AG09319 (cell line): Measurements from ENCODE around the gene ZKSCAN5.

Experiments
- DNase-seq: peaks from one replicate; pipeline ENCODE4 v3.0.0-alpha.2; 2010; ENCODE audit warnings: low read depth; ENCODE audit errors: extremely low read depth
- TF ChIP-seq, protein P1 (sequence below): IDR thresholded peaks from 2 replicates; pipeline ENCODE4 v1.5.1; 2011; ENCODE audit warnings: low read depth, mild to moderate bottlenecking, inconsistent platforms, low read length, moderate library complexity

Gene ZKSCAN5

DNA sequence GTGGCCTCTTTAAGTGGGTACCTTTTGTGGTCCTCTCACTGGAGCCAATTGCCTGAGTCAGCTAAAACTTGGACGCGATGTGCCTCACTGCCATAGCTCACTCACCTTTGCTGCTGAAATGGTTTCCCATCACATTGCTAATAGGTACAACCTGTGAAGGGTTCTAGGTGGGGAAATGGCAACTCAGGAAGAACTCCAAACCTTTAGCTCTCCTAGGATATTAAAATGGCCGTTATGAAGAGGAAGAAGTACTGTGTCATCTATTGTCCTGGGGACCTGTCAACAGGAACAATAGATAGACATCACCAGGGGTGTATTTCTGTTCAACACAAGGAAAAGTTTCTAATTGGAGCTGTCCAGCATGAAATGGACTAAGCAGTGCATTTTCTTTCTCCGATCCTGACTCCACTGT lies 52.7 kb downstream of the ZKSCAN5 start:
- TF ChIP-seq, protein P1, sequence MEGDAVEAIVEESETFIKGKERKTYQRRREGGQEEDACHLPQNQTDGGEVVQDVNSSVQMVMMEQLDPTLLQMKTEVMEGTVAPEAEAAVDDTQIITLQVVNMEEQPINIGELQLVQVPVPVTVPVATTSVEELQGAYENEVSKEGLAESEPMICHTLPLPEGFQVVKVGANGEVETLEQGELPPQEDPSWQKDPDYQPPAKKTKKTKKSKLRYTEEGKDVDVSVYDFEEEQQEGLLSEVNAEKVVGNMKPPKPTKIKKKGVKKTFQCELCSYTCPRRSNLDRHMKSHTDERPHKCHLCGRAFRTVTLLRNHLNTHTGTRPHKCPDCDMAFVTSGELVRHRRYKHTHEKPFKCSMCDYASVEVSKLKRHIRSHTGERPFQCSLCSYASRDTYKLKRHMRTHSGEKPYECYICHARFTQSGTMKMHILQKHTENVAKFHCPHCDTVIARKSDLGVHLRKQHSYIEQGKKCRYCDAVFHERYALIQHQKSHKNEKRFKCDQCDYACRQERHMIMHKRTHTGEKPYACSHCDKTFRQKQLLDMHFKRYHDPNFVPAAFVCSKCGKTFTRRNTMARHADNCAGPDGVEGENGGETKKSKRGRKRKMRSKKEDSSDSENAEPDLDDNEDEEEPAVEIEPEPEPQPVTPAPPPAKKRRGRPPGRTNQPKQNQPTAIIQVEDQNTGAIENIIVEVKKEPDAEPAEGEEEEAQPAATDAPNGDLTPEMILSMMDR, result no peak
- no peak for DNase-seq

DNA sequence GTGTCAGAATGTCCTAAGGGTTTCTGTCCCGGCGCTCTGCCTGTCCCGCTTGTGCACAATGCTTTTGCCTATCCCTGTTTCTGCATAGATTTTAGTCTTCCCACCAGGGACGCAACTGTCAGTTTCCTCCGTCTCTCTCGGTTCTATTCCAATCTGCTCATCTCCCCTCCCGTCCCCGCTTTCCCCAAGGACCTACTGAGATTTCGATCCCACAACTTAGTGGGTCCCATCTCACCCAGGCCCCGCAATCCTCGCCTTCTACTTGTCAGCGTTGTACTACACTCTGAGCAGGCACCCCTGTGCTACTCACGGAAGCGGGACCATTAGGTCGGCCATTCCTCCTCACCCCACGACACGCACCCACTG lies 53.5 kb downstream of the ZKSCAN5 start:
- TF ChIP-seq, protein P1, result no peak
- DNase-seq, result no peak

DNA sequence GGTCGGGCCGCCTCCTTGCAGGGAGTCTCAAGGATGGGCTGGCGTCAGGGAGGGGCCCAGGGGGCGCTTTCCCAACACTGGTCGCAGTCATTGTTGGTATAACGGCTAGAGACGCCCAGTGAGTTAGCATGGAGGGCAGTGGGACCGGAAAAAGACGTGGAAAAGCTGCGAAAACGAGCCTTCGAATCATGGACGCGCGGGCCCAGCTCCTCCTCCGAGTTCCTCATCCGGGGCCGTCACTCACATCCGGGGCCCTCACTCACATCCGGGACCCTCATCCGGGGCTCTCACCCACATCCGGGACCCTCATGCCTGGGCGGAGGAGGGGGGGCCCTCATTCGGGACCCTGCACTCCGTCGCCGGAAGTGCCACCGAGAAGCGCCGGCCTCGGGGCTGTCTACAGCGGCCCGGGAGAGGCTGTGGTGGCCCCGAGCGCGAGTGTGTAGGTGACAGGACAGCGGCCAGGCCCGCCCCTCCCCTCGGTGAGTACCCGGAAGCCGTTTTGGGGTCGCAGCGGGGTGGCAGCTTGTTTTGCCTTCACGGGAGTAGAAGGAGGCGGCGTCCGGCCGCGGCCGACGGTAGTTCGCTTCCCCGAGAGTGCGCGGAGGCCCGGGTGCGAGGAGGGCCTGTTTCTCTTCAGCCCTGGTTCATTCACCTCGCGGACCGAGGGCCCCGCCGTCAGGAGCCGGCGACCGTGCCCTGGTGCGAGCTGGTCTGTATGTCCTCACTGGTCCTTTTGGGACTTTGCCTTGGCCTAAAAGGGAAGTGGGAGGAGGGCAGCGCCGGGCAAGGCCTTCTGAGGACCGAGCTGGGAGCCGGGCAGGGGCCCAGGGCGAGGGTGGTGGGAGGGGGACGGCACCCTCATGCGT lies 54.1 kb downstream of the ZKSCAN5 start, which contains the start of gene ZNF655:
TSS of gene ZNF655 (plus strand) at position 337 of the 869 bp plus-strand sequence. CDS start 1,918 bp downstream, outside the sequence.
- TF ChIP-seq, protein P1, result no peak; the same call in 1 of the 2 replicates
- peak; percentile 56 for DNase-seq

DNA sequence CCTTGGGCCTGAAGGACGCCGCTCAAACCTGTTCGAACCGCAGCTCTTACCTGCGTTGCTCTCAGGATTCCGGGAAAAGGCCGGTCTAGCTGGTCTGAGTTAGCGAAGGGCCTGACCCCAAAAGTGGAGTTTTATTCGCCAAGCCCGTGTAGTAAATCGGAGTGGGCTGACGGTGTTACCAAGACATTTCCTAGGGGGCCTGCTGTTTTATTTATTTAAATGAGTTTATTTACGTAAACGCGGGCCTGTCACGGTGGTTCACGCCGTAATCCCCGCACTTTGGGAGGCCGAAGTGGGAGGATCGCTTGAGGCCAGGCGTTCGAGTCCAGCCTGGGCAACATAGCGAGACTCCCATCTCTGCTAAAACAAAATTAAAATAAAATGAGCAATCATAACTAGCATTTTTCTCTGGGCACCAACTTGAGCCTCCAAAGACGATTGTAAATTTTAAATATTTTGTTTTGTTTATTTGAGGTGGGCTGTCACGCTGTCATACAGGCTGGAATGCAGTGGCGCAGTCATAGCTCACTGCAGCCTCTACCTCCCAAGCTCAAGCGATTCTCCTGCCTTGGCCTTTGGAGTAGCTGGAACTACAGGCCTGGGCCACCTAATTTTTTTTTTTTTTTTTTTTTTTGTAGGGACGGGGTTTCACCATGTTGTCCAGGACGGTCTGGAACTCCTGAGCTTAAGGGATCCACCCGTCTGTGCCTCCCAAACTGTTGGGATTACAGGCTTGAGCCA lies 54.9 kb downstream of the ZKSCAN5 start:
- TF ChIP-seq, protein P1, result no peak
- DNase-seq, result no peak

DNA sequence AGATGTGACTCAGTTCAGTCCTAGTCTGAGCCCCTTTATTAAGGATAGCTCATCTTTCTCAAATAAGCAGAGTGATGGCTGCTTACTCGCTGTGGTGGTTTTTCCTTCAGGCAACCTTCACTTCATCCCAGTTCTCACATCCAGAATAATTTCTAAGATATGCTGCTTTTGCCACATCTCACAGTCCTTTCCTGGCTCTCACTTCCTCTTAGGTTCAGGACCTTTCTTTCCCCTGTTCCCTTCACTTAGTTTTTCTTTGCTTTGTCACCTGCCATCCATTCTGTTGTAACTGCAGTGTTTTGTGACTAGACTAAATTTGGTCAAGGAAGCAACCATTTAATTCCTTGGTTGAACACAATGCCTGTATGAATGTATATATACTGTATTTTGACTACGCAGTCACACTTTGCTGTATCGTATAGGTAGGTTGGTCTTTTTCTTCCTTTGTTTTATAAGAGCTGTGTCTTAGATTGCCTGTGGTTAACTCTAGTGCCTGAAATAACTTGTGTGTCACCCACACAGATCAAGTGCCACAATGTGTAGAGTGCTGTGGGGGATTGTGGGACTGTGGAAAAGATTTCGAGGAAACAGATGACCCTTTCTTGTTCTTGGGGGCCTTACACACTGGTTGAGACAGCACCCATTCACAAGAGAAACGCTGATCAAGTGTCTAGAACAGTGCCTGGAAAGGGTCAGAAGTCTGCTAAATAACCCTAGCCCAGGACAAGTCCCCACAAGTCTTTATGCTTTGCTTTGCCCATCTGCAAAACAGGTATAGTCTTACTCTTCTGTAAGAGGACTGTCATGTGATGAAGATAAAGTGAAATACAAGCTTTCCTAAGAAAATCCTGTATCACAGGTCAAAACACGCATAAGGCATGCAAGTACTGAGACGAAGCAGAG lies 56.6 kb downstream of the ZKSCAN5 start:
- TF ChIP-seq, protein P1, result no peak
- DNase-seq, result no peak

DNA sequence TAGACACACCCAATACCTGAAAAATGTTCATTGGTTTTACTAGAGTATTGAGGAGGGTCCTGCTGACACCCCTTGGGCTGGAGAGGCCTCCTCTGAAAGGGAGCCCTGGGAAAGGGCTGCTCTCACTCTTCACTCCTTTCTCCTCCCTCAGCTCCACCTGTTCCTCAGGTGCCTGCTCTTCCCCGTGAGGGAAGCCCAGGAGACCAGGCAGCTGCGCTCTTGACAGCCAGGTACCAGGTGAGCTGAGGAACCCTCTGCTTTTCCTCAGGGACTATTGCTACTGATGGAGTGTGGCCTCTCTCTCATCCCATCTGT lies 57.2 kb downstream of the ZKSCAN5 start:
- no peak for DNase-seq
- TF ChIP-seq, protein P1, result no peak
